Activated CD4-positive, alpha-beta T cell treated with anti-CD3 and anti-CD28 coated beads, Interleukin-2, amount 50 U/mL, for 24 hours (primary cell): Measurements from ENCODE around the gene CHEK2.
"Not testable (repeated sequence)": the region's sequence is repeated elsewhere in the genome, so short reads cannot be mapped to it uniquely, and the experiment has no call there.

Source experiments
- DNase-seq, 2 donors: peaks; one replicate each; pipeline ENCODE4 v3.0.0-alpha.2; 2020; ENCODE audit warnings: low read depth in 1 of 2, low spot score in 1 of 2

Gene CHEK2

DNA sequence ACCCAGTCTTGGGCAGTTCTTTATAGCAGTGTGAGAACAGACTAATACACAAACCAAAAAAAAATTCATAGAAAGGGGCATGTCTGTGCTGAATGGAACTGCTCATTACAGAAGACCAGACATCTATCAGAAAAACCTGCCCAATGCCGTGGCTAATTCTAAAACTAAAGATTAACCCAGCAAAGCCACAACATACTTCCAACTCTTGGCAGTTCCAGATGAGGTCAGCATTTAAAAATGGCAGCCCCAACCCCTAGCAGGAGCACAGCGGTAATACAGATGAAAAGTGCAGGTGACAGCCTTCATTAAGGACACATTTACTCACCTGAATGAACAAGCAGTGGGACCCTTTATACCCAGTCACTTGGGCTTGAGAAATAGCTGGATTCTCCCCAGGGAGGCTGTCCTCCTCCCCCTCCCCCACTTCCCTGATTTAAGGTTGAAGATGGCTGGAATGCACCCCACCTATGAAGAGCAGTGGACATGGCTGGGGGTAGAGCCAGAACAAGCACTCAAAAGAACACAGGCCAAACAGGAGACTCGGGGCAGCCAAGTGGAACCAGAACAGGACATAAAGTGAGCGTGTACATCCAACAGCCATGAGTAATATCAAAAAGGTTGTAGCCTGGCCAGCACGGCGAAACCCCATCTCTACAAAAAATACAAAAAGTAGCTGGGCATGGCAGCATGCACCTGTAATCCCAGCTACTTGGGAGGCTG, 48.4 kb downstream of the CHEK2 start:
- not testable (repeated sequence) for DNase-seq

DNA sequence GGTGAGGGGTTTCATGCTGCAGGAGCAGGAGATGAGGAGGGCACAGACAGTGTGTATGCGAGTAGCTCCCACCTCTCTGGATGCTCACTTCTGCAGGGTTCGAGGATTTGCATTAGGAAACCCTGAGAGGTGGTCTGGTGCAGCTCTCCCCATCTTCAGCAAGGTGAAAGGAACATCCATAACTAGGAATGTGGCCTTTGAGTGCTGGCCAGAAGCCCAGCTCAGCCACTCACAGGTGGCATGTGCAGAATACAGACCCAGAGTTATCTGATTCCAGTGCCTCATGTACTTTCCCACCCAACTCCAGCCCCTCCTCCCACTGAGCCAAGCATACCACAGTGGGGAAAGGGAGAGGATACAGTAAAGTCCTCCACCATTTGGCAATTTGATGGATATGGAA, 51.8 kb downstream of the CHEK2 start:
- DNase-seq, result not testable (repeated sequence)

DNA sequence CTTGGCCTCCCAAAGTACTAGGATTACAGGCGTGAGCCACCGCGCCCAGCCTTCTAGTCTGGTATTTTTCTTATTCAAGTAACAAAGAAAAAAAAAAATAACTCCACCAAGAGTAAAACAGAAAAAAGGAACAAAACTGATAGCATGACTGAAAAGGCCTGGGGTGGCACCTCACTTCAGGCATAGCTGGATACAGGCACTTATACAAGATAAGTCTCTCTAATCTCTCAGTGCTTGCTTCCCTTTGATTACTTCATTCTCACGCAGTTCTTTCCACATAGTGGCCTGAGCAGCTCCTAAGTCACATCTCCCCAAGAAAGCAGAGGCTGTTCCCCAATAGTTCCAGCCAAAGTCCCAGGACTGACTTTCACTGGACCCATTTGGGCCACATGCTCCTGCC, 58.7 kb downstream of the CHEK2 start:
- DNase-seq, result not testable (repeated sequence)

DNA sequence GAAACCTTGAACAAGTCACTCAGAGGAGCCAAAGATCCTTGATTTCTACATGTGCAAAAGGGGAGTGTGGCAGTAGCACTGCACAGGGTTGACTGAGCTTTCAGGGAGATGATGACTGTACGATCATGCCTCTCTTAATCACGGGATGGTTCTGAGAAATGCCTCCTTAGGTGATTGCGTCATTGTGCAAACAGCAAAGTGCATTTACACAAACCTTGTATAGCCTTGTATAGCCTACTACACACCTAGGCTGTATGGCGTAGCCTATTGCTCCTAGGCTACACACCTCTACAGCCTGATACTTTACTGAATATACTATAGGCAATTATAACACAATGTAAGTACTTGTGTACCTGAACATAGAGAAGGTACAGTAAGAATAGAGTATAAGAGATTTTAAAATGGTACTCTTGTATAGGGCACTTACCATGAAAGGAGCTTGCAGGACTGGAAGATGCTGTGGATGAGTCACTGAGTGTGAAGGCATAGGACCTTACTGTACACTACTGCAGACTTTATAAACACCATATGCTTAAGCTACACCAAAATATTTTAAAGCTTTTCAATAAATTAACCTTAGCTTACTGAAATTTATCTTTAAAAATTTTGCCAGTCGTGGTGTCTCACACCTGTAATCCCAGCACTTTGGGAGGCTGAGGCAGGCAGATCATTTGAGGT, 60.7 kb downstream of the CHEK2 start:
- DNase-seq, result not testable (repeated sequence)

DNA sequence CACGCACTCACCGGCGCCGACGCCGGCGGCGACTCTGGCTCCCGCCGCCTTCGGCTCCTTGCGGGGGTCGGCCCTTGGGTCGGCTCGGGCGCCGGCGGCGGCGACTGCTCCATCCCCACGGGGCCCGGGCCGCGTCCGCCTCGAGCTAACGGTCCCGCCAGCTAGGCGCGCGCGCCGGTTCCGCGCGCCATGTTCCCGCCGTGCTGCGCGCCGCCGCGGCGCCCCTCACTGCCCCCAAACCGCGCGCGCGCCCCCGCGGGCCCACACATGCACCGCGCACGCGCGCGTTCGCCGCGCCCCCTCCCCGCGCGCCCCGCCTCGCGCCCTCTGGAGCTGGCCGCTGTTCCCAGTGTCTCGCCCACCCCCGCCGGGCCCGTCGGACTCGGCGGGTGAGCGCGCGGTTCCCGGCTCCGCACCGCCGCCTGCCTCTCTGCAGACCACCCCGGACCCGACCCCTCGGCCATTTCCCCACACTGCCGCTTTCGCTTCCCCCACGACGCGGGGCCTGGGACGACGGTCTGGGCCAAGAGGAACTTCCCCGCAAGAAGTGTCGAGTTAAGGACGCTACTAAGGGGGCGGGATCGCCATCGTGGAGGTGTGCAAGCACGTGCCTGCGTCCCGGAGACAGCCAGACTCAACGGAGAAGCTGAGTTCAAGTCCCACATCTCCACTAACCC, 61.9 kb downstream of the CHEK2 start, which contains the start of gene TTC28:
Gene TTC28 (minus strand): TSS at position 230 of the 677 bp plus-strand sequence. CDS start 117 bp downstream, at position 113.
- DNase-seq, result not testable (repeated sequence)

DNA sequence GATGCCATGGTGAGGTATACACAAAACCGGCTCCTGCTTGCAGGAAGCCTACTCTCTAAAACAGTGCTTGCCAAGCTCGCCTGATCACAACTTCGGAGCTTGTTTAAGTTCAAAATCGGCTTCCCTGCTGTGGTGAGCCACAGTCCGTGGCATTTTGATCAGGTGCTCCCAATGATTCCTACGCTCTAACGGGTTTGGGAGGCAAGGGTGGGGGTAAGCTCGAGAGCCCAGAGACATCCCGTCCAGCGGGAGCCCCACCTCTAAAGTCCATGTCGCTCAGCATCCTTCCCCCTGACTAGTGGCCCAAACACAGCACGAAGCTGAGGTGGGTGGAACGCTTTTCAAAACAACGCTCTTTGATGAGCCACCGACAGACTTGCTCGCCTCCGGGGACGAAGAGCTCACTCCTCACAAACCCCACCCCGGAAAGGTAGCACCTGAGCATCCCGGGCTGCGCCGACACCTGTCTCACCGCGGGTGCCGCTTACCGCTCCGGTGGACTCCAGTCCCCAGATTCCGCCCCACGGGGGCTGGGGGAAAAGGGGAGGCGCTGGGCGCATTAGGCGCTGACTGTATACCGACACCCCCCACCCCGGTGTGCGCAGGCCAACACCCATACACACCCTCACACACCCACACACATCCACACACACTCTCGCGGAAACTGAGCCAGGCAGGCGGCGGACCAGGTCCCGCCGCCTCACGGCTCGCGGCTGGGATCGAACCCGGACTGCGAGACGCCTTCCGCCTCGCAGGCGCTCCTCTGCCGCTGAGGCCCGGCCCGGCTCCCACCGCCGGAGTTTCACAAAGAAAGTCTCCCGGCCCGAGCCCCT, 62.6 kb downstream of the CHEK2 start:
- DNase-seq, result not testable (repeated sequence)

DNA sequence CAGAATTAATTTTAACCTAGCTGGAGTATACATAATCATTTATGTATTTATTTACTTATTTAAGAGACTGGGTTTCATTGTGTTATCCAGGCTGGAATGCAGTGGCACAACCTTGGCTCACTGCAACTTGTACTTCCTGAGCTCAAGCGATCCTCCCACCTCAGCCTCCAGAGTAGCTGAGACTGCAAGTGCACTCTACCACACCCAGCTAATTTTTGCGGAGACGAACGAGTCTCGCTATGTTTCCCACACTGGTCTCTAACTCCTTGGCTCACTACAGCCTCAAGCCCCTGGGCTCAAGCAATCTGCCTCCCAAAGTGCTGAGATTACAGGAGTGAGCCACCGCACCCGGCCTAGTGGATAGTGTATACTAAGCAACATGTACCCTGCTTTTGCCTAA, 63.5 kb downstream of the CHEK2 start:
- not testable (repeated sequence) for DNase-seq

DNA sequence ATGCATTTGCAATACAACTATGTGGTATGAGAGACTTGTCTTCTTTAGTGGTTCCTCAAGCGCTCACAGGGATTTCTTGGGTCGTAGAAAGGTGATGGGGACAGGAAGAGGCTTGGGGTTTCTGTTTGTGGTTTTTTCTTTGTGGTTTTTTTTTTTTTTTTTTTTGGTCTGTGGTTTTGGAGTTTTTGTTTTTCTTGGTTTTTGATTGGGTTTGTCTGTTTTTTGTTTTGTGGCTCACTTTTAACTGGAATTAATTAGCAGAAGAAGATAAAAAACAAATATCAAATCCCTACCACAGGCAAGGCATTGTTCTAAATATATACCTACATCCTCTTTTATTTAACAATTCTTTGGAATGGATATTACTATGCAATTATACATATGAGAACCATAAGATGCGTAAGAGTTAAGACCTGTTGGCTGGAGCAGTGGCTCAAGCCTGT, 67.5 kb downstream of the CHEK2 start:
- DNase-seq, result peak in 1 of 2 donors; percentile 25

DNA sequence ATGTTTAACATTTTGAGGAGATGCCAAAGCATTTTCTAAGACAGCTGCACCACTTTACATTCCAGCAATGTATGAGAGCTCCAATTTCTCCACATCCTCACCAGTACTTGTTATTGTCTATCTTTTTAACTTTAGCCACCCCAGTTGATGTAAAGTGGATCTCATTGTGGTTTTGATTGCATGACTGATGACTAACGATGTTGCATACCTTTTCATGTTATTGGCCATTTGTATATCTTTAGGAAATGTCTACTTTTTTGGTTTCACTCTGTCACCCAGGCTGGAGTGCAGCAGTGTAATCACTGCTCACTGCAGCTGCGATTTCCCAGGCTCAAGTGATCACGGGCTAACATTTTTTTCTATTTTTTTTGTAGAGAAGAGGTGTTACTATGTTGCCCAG, 70.9 kb downstream of the CHEK2 start:
- DNase-seq, result no peak

DNA sequence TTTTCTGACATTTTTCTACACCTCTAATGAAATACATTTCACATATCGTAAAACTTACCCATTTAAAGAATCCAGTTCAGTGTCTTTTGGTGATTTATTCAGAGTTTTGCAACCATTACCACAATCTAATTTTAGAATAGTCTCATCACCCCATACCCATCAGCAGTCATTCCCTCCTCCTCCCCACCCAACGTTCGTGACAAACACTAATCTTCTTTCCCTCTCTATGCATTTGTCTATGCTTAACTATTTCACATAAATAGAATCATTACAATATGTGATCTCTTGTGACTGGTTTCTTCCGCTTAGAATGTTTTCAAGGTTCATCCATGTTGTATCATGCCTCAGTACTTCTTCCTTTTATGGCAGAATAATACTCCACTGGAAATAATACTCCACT, 71.5 kb downstream of the CHEK2 start:
- no peak for DNase-seq

DNA sequence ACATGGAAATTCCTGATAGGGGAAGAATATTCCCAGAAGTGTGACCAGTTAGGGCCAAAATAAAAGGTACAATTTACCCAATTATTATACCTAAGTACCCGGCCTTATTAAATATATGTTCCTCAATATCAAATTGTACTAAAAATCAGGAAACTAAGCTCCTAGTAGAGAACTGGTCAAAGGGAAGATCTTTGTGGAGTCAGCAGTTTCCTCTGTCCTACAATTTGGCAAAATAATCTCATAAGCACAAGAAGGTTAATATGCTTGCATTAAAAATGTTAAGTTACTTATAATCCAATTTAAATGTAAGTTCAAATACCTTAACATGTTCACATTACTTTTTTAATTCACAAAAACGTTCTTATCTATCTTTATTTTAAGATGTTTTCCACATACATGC, 72.2 kb downstream of the CHEK2 start:
- no peak for DNase-seq

DNA sequence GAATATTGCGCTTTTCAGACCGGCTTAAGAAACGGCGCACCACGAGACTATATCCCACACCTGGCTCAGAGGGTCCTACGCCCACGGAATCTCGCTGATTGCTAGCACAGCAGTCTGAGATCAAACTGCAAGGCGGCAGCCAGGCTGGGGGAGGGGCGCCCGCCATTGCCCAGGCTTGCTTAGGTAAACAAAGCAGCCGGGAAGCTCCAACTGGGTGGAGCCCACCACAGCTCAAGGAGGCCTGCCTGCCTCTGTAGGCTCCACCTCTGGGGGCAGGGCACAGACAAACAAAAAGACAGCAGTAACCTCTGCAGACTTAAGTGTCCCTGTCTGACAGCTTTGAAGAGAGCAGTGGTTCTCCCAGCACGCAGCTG, 78.1 kb downstream of the CHEK2 start:
- DNase-seq, result not testable (repeated sequence)

DNA sequence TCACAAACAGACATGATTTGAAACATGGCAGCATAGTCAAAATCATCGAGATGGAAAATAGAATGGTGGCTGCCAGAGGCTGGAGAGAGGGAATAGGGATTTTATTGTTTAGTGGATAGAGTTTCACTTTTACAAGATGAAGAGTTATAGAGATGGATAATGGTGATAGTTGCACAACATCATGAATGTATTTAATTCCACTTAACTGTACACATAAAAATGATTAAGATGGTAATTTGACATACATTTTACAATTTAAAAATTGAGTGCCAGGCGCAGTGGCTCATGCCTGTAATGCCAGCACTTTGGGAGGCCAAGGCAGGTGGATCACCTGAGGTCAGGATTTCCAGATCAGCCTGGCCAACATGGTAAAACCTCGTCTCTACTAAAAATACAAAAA, 83.2 kb downstream of the CHEK2 start:
- no peak for DNase-seq

DNA sequence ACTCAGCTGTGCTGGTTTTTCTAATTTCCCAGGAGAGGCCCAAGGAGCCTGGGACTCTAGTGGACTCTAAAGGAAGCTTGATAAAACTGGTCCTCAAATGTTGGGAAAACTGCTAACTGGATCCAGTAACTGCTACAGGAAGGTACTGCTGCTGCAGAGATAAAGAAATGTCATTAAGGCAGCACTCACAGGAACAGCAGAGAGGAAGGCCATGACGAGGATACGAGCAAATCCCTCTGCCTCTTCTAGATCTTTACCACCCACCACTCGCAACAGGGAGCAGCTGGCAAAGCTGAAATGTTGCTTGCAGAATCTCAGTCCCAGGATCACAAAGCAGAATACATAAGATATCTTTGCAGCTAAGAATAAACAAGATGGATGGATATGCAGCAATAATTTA, 85.4 kb downstream of the CHEK2 start:
- DNase-seq, result no peak

DNA sequence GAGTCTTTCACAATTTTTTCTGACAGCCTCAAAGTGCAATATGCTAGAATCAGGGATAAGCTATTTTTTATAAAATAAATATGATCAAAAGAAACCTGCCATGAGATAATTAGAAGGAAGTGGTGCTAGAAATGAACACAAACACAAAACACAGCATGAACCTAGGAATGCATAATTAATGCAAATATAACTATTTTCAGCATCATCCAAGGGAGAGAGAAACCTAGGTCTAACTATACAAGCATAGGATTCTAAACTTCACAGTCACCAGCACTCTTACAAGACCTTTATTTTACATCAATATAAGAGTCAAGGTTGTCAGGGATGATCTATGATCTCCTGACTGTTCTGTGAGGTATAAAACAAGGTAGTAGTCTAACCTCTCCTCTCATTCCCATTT, 91.2 kb downstream of the CHEK2 start:
- no peak for DNase-seq

DNA sequence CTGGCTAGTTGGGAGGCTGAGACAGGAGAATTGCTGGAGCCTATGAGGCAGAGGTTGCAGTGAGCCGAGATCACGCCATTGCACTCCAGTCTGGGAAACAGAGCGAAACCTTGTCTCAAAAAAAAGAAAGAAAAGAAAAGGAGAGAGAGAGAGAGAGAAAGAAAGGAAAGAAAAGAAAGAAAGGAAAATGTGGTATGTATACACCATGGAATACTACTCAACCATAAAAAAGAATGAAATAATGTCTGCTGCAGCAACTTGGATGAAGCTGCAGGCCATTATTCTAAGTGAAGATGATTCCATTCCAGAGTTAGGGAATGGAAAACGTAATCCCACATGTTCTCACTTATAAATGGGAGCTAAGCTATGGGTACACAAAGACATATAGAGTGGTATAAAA, 92.8 kb downstream of the CHEK2 start:
- no peak for DNase-seq

DNA sequence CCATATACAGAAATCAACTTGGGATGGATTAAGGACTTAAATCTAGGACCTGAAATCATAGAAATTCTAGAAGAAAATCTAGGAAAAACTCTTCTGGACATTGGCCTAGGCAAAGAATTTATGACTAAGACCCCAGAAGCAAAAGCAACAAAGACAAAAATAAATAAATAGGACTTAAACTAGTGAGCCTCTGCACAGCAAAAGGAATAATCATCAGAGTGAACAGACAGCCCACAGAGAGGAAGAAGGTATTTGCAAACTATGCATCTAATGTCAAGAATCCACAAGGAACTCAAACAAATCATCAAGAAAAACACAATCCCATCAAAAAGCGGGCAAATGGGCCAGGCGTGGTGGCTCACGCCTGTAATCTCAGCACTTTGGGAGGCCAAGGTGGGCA, 94.4 kb downstream of the CHEK2 start:
- DNase-seq, result no peak

DNA sequence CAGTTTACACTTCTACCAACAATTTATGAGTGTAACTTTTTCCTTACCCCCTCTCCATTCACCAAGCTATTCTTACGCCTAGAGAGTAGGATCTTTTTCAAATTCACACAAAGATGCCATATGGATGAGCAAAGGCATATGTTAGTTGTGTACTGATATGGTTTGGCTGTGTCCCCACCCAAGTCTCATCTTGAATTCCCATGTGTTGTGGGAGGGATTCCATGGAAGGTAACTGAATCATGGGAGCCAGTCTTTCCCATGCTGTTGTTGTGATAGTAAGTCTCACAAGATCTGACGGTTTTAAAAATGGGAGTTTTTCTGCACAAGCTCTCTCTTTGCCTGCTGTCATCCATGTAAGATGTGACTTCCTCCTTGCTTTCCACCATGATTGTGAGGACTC, 102.3 kb downstream of the CHEK2 start:
- no peak for DNase-seq
